ENCODE measurements around the gene MED13L. TPM values are rescaled to one million over a fixed set of nuclear protein-coding genes. Genes with fewer than 3 reads are reported as not detected.
"Not testable (repeated sequence)": the region's sequence is repeated elsewhere in the genome, so short reads cannot be mapped to it uniquely, and the experiment has no call there.

The MED13L gene
- total RNA-seq, 1 donor from 2014 or later, result 97.7 TPM

- Mint-ChIP-seq H3K36me3 (peaks cover 7% of the 10 kb centered on the region), H3K9me3 (no peaks in the 10 kb centered on the region), H3K27me3 (no peaks in the 10 kb centered on the region), H3K4me3 (no peak overlapping the region), H3K27ac (no peak overlapping the region), H3K4me1 (ENCODE audit: unreplicated experiment) (no peaks in the 10 kb centered on the region)
- no peak for DNase-seq (ENCODE audit: extremely low spot score, unreplicated experiment)
- TF ChIP-seq CTCF (conservative IDR thresholded peaks at IDR 0.05), result no peak
Observed at GRCh38 chr12:116033765-116034164, 243.7 kb downstream of the MED13L start.

- not testable (repeated sequence) for H3K4me1 Mint-ChIP-seq (ENCODE audit: unreplicated experiment); H3K9me3 Mint-ChIP-seq; H3K27ac Mint-ChIP-seq; H3K4me3 Mint-ChIP-seq; DNase-seq (ENCODE audit: extremely low spot score, unreplicated experiment); H3K36me3 Mint-ChIP-seq; H3K27me3 Mint-ChIP-seq
Observed at GRCh38 chr12:116031624-116032023, 245.9 kb downstream of the MED13L start.

- no peaks in the 10 kb centered on the region for H3K9me3 Mint-ChIP-seq
- DNase-seq (ENCODE audit: extremely low spot score, unreplicated experiment), result no peak
- H3K4me1 Mint-ChIP-seq (ENCODE audit: unreplicated experiment), result peaks cover 9% of the 10 kb centered on the region
- H3K27ac Mint-ChIP-seq, result no peak overlapping the region
- H3K4me3 Mint-ChIP-seq, result no peak overlapping the region
- no peaks in the 10 kb centered on the region for H3K27me3 Mint-ChIP-seq
- H3K36me3 Mint-ChIP-seq, result peaks cover 3% of the 10 kb centered on the region
- TF ChIP-seq CTCF (conservative IDR thresholded peaks at IDR 0.05), result no peak
Observed at GRCh38 chr12:116028619-116029018, 248.9 kb downstream of the MED13L start.

- DNase-seq (ENCODE audit: extremely low spot score, unreplicated experiment), result no peak
- H3K36me3 Mint-ChIP-seq, result peaks cover 3% of the 10 kb centered on the region
- H3K4me1 Mint-ChIP-seq (ENCODE audit: unreplicated experiment), result peaks cover 9% of the 10 kb centered on the region
- H3K4me3 Mint-ChIP-seq, result no peak overlapping the region
- no peak overlapping the region for H3K27ac Mint-ChIP-seq
- no peak for TF ChIP-seq CTCF (conservative IDR thresholded peaks at IDR 0.05)
- H3K9me3 Mint-ChIP-seq, result no peaks in the 10 kb centered on the region
- H3K27me3 Mint-ChIP-seq, result no peaks in the 10 kb centered on the region
Observed at GRCh38 chr12:116027551-116027821, 250.0 kb downstream of the MED13L start.

GRCh38 chr12:116026768-116027550 lies 250.5 kb downstream of the MED13L start:
- peaks cover 3% of the 10 kb centered on the region for H3K36me3 Mint-ChIP-seq
- no peak overlapping the region for H3K4me3 Mint-ChIP-seq
- no peaks in the 10 kb centered on the region for H3K9me3 Mint-ChIP-seq
- no peaks in the 10 kb centered on the region for H3K27me3 Mint-ChIP-seq
- DNase-seq (ENCODE audit: extremely low spot score, unreplicated experiment), result no peak
- H3K27ac Mint-ChIP-seq, result no peak overlapping the region
- H3K4me1 Mint-ChIP-seq (ENCODE audit: unreplicated experiment), result peaks cover 9% of the 10 kb centered on the region
- no peak for TF ChIP-seq CTCF (conservative IDR thresholded peaks at IDR 0.05)

GRCh38 chr12:116026346-116026745 lies 251.1 kb downstream of the MED13L start:
- Mint-ChIP-seq H3K27ac (no peak overlapping the region), H3K4me3 (no peak overlapping the region), H3K9me3 (no peaks in the 10 kb centered on the region)

More at GRCh38 chr12:116026346-116026745, 251.1 kb downstream of the MED13L start:
- Mint-ChIP-seq H3K36me3 (peaks cover 3% of the 10 kb centered on the region), H3K4me1 (ENCODE audit: unreplicated experiment) (peaks cover 9% of the 10 kb centered on the region), H3K27me3 (no peaks in the 10 kb centered on the region)
- TF ChIP-seq CTCF (conservative IDR thresholded peaks at IDR 0.05), result no peak
- DNase-seq (ENCODE audit: extremely low spot score, unreplicated experiment), result no peak

Data from type B pancreatic cell (in vitro differentiated cells).